SK-N-SH (cell line): ENCODE data around the gene NEK9. TPM values are rescaled to one million over a fixed set of nuclear protein-coding genes. Genes with fewer than 3 reads are reported as not detected.

ENCODE experiments used
- CTCF ChIA-PET: fragments of 300-600, 350-600 bp; formaldehyde crosslinking; extraction: SDS; loops from one replicate; lab custom pipeline; 2021; lab: Yijun Ruan, JAX
- POLR2A ChIA-PET: fragments of 350-600 bp; sonication (Branson Sonifier 250); formaldehyde crosslinking; extraction: SDS; loops from one replicate; lab custom pipeline; 2020; ENCODE audit warnings: antibody characterized with exemption, inconsistent platforms; lab: Yijun Ruan, JAX
- DNase-seq: peaks from one replicate; pipeline ENCODE4 v3.0.0; 2012
- H2AFZ ChIP-seq: fragments of 200-600 bp; sonication (generic); 2 replicates; pipeline ENCODE4 v1.8.1; 2016; ENCODE audit warnings: antibody characterized with exemption, mild to moderate bottlenecking, low read depth
- H3F3A ChIP-seq: fragments of 200-600 bp; sonication (generic); replicated peaks from 2 replicates; pipeline ENCODE3; 2016; ENCODE audit warnings: antibody characterized with exemption, mild to moderate bottlenecking; ENCODE audit not compliant: insufficient read depth
- H3K27ac ChIP-seq, 2 experiments: fragments of 200-500 bp in 1 of 2; fragments of 200-600 bp in 1 of 2; sonication (Bioruptor generic) in 1 of 2; sonication (generic), shearing (Covaris generic) in 1 of 2; 2 replicates each; pipeline versions ENCODE4 v1.5.1 to v1.6.1; 2014 to 2016; ENCODE audit warnings: low read depth in 2 of 2, inconsistent platforms in 1 of 2, low read length in 1 of 2, mild to moderate bottlenecking in 1 of 2, mixed read lengths in 1 of 2
- H3K27me3 ChIP-seq: fragments of 200-600 bp; sonication (generic), shearing (Covaris generic); 2 replicates; pipeline ENCODE4 v1.6.1; 2016; ENCODE audit warnings: mixed run types; ENCODE audit not compliant: insufficient read depth
- H3K36me3 ChIP-seq, 2 experiments: fragments of 200-500 bp in 1 of 2; fragments of 200-600 bp in 1 of 2; sonication (Bioruptor generic) in 1 of 2; sonication (generic) in 1 of 2; replicated peaks in 1 of 2; 2 replicates each; pipeline versions ENCODE3 to v1.5.1; 2014 to 2016; ENCODE audit warnings: low read length in 1 of 2, mild to moderate bottlenecking in 1 of 2; ENCODE audit not compliant: insufficient read depth in 2 of 2, control insufficient read depth in 1 of 2
- H3K4me1 ChIP-seq, 2 experiments: fragments of 200-500 bp in 1 of 2; fragments of 200-600 bp in 1 of 2; sonication (Bioruptor generic) in 1 of 2; sonication (generic), shearing (Covaris generic) in 1 of 2; 2 replicates each; pipeline versions ENCODE4 v1.5.1 to v1.6.1; 2014 to 2016; ENCODE audit warnings: low read depth in 1 of 2, low read length in 1 of 2, mixed run types in 1 of 2; ENCODE audit not compliant: insufficient read depth in 2 of 2, control insufficient read depth in 1 of 2
- H3K4me2 ChIP-seq: fragments of 200-600 bp; sonication (generic), shearing (Covaris generic); 2 replicates; pipeline ENCODE4 v1.6.1; 2017; ENCODE audit warnings: mixed run types
- H3K4me3 ChIP-seq, 2 experiments: fragments of 200-500 bp in 1 of 2; fragments of 200-600 bp in 1 of 2; sonication (Bioruptor generic) in 1 of 2; sonication (generic), shearing (Covaris generic) in 1 of 2; 2 replicates each; pipeline versions ENCODE4 v1.5.1 to v1.8.1; 2014 to 2016; ENCODE audit warnings: low read depth in 2 of 2, inconsistent platforms in 1 of 2, low read length in 1 of 2, mild to moderate bottlenecking in 1 of 2, mixed read lengths in 1 of 2, moderate library complexity in 1 of 2
- H3K79me2 ChIP-seq: fragments of 200-600 bp; sonication (generic); 2 replicates; pipeline ENCODE4 v1.8.1; 2017; ENCODE audit warnings: mild to moderate bottlenecking; ENCODE audit not compliant: insufficient read depth
- H3K9ac ChIP-seq: fragments of 200-600 bp; sonication (generic); 2 replicates; pipeline ENCODE4 v1.6.1; 2017; ENCODE audit warnings: mixed run types
- H3K9me2 ChIP-seq: fragments of 200-600 bp; sonication (generic); 2 replicates; pipeline ENCODE4 v1.6.1; 2017; ENCODE audit warnings: mixed run types
- H3K9me3 ChIP-seq: fragments of 200-600 bp; sonication (generic); 2 replicates; pipeline ENCODE4 v1.6.1; 2017; ENCODE audit warnings: mixed run types, mild to moderate bottlenecking, moderate library complexity
- H4K20me1 ChIP-seq: fragments of 200-600 bp; sonication (generic); 2 replicates; pipeline ENCODE4 v1.6.1; 2017; ENCODE audit warnings: mild to moderate bottlenecking, mixed run types; ENCODE audit not compliant: insufficient read depth
- EP300 ChIP-seq, 2 experiments: IDR thresholded peaks; 2 replicates each; pipeline versions ENCODE4 v1.4.0 to v1.6.1; 2012; ENCODE audit warnings: borderline replicate concordance in 1 of 2, low read depth in 1 of 2, low read length in 1 of 2
- GATA2 ChIP-seq: sonication (generic); formaldehyde crosslinking; IDR thresholded peaks from 2 replicates; pipeline ENCODE4 v1.5.0; 2020; ENCODE audit warnings: mild to moderate bottlenecking, missing genetic modification reagents
- MAX ChIP-seq: IDR thresholded peaks from 2 replicates; pipeline ENCODE4 v1.4.0; 2012; ENCODE audit warnings: low read depth
- RAD21 ChIP-seq: IDR thresholded peaks from 2 replicates; pipeline ENCODE4 v1.6.1; 2012; ENCODE audit warnings: mild to moderate bottlenecking, low read length
- SIN3A ChIP-seq: IDR thresholded peaks from 2 replicates; pipeline ENCODE4 v1.6.1; 2012; ENCODE audit warnings: low read depth, mild to moderate bottlenecking, low read length, moderate library complexity, borderline replicate concordance
- TCF12 ChIP-seq: IDR thresholded peaks from 2 replicates; pipeline ENCODE4 v1.4.0; 2012
- TEAD4 ChIP-seq: IDR thresholded peaks from 2 replicates; pipeline ENCODE4 v1.4.0; 2012; ENCODE audit warnings: mild to moderate bottlenecking, borderline replicate concordance; ENCODE audit not compliant: insufficient read depth
- YY1 ChIP-seq: IDR thresholded peaks from 2 replicates; pipeline ENCODE4 v1.4.0; 2012; ENCODE audit warnings: low read depth, mild to moderate bottlenecking
- WGBS: methylation state at CpG from one replicate; pipeline ENCODE4 v1.1.6; 2017; ENCODE audit warnings: low lambda C conversion rate; 5-methylcytosine and 5-hydroxymethylcytosine counted together
- polyA plus RNA-seq, 3 experiments: library from polyadenylated mRNA; depleted of rRNA; stranded (reverse); fragments of >200 nt; gene quantifications; 2 replicates each; pipeline ENCODE4 v1.2.3, GENCODE V29; 2012
- TF ChIP-seq, protein P1 (sequence below): IDR thresholded peaks from 2 replicates; pipeline ENCODE4 v1.4.0; 2012; ENCODE audit warnings: low read depth, borderline replicate concordance
- TF ChIP-seq, protein P2 (sequence below): fragments of 150-350 bp; IDR thresholded peaks from 2 replicates; pipeline ENCODE4 v1.6.1; 2017; ENCODE audit warnings: antibody characterized with exemption, low read length, low read depth, borderline replicate concordance

The NEK9 gene
- polyA plus RNA-seq, 1 of the 3 experiments (the other 2 are of a cell fraction), result 48.1 TPM

DNA sequence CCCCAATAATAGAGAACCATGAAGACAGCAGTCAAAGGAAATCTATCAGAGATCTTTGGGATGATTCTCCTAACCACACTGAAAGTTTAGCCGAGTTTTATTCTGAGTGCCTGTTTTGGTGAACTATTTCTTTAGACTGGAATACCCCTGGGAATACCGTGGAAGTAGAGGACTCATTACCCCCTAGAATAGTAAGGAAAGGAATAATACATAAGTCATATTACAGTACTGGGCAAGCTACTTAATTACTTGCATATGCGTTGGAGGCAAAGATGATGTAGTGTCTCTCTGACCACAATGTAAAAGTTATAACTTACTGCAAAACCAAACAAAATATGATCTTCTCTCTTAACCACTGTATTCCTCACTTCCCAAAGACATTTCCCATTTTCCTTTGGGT lies 32.0 kb downstream of the NEK9 start:
- Histone ChIP-seq H3K4me1 (no peaks in the 10 kb centered on the region), H4K20me1 (no peaks in the 10 kb centered on the region), H3K36me3 (peaks cover 54 to 55% of the 10 kb centered on the region in 2 experiments), H3K79me2 (no peaks in the 10 kb centered on the region; the same call in 1 of the 2 replicates), H2AFZ (no peak overlapping the region), H3K27ac (no peak overlapping the region), H3K9me3 (no peaks in the 10 kb centered on the region), H3K9me2 (no peaks in the 10 kb centered on the region), H3K9ac (no peak overlapping the region), H3F3A (peaks cover 10% of the 10 kb centered on the region), H3K4me2 (no peak overlapping the region), H3K4me3 (no peak overlapping the region), H3K27me3 (no peaks in the 10 kb centered on the region)
- ChIA-PET CTCF (interaction anchor here (1.0 to 15.6 kb wide), 4 partner anchors 10 to 234 kb away, joined by 4 to 290 read pairs (median 6); no protein-coding TSS in a partner anchor), POLR2A (no interaction called here)
- TF ChIP-seq GATA2 (CRISPR knock-in tag) (no peak), SIN3A (no peak), RAD21 (no peak), TEAD4 (no peak)
- TF ChIP-seq, protein P1, sequence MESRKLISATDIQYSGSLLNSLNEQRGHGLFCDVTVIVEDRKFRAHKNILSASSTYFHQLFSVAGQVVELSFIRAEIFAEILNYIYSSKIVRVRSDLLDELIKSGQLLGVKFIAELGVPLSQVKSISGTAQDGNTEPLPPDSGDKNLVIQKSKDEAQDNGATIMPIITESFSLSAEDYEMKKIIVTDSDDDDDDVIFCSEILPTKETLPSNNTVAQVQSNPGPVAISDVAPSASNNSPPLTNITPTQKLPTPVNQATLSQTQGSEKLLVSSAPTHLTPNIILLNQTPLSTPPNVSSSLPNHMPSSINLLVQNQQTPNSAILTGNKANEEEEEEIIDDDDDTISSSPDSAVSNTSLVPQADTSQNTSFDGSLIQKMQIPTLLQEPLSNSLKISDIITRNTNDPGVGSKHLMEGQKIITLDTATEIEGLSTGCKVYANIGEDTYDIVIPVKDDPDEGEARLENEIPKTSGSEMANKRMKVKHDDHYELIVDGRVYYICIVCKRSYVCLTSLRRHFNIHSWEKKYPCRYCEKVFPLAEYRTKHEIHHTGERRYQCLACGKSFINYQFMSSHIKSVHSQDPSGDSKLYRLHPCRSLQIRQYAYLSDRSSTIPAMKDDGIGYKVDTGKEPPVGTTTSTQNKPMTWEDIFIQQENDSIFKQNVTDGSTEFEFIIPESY, result no peak
- TF ChIP-seq, protein P2, sequence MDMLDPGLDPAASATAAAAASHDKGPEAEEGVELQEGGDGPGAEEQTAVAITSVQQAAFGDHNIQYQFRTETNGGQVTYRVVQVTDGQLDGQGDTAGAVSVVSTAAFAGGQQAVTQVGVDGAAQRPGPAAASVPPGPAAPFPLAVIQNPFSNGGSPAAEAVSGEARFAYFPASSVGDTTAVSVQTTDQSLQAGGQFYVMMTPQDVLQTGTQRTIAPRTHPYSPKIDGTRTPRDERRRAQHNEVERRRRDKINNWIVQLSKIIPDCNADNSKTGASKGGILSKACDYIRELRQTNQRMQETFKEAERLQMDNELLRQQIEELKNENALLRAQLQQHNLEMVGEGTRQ, result no peak
- WGBS, result 97% methylated on average over 3 of the region's 3 CpGs
- no peak for DNase-seq

GRCh38 chr14:75092698-75093097 lies 34.1 kb downstream of the NEK9 start:
- WGBS, result 97% methylated on average over 2 of the region's 2 CpGs
- no peak for DNase-seq

More at GRCh38 chr14:75092698-75093097, 34.1 kb downstream of the NEK9 start:
- no peak overlapping the region for H3K27ac ChIP-seq
- H3K4me1 ChIP-seq, result no peaks in the 10 kb centered on the region
- no peaks in the 10 kb centered on the region for H3K27me3 ChIP-seq
- H3F3A ChIP-seq, result peaks cover 10% of the 10 kb centered on the region
- H3K9me2 ChIP-seq, result no peaks in the 10 kb centered on the region
- peaks cover 48 to 50% of the 10 kb centered on the region in 2 experiments for H3K36me3 ChIP-seq
- POLR2A ChIA-PET, result no interaction called here
- H3K9me3 ChIP-seq, result no peaks in the 10 kb centered on the region
- H3K9ac ChIP-seq, result no peak overlapping the region
- no peak overlapping the region for H2AFZ ChIP-seq
- no peaks in the 10 kb centered on the region for H3K79me2 ChIP-seq
- H3K4me3 ChIP-seq, result no peak overlapping the region
- H4K20me1 ChIP-seq, result no peaks in the 10 kb centered on the region
- TF ChIP-seq MAX (no peak), YY1 (no peak), TCF12 (no peak), EP300 (IDR thresholded peaks at IDR 0.05; ENCODE audit: borderline replicate concordance in 1 of 2, low read depth in 1 of 2, low read length in 1 of 2) (no peak)
- TF ChIP-seq, all 33 proteins: peak for 0
- CTCF ChIA-PET, result interaction anchor here (0.6 to 15.6 kb wide), 5 partner anchors 31 to 1824 kb away, joined by 3 to 290 read pairs (median 4); no protein-coding TSS in a partner anchor
- H3K4me2 ChIP-seq, result no peak overlapping the region
